Lower leg skin (tissue), 3 donors: ENCODE results near the gene CACNA1H.

Experiments used
- CTCF ChIP-seq, 3 donors: fragments of 450-650 bp; IDR thresholded peaks; one replicate each; pipeline ENCODE4 v1.5.1; 2016; ENCODE audit warnings: antibody characterized with exemption in 3 of 3, mild to moderate bottlenecking in 3 of 3, moderate library complexity in 2 of 3
- POLR2A ChIP-seq, 2 donors: fragments of 450-650 bp; IDR thresholded peaks; one replicate each; pipeline ENCODE4 v1.6.1; 2016 to 2017; ENCODE audit warnings: antibody characterized with exemption in 2 of 2, mild to moderate bottlenecking in 1 of 2, moderate library complexity in 1 of 2

DNA sequence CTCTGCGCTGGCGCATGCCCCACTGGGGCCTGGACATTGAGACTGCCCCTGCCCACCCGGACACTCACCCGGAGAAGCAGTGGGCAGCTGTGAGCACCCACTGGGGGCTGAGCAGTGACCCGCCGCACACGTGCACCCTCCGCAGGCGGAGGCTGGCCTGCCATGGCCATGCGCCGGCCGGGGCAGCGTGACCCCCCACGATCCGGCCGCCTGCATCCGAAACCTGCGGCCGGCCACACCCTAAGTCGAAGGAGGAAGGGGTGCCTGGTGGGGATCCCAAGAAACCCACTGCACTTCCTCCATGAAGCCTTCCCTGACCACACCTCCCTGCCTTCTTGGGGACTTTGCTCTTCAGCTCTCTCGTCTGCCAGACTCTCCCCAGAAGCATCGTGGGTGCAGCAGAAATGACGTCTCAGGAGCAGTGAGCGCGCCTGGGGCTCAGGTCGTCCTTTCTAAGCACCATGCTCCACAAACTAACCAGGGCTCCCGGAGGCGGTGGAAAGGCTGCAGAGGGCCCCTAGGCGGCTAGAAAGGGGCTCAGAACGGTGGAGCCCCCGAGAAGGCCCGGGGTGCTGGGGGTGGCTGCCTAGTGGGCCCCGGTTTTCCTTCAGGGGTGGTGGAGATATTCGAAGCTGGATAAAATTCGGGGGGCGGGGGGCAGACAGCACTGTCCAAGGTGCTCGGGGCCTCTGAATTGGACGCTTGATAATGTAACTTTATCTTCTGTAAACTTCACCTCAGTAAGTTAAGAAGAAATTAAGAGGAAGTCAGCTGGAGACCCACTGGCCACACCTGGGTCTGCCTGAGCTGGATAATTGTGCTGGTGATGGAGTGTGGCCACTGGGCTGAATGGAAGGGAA, 70.7 kb downstream of the CACNA1H start:
- TF ChIP-seq CTCF (IDR thresholded peaks at IDR 0.05) (no peak), POLR2A (IDR thresholded peaks at IDR 0.05) (no peak)
